GM12874 (cell line): ENCODE results near the gene ASTE1.

Experiments
- CTCF ChIP-seq: IDR thresholded peaks from 2 replicates; pipeline ENCODE4 v1.5.1; 2011; ENCODE audit warnings: low read depth, mild to moderate bottlenecking, control low read depth, low read length, moderate library complexity; ENCODE audit not compliant: insufficient read depth

The ASTE1 gene

GRCh38 chr3:130967281-130967680, 59.3 kb downstream of the ASTE1 start:
- no peak for TF ChIP-seq CTCF

- TF ChIP-seq CTCF, result no peak
These were observed 62.7 kb downstream of the ASTE1 start for GRCh38 chr3:130963878-130964277.
